Measurements from ENCODE around the gene ERCC3. TPM values are rescaled to one million over a fixed set of nuclear protein-coding genes. Genes with fewer than 3 reads are reported as not detected.

Gene ERCC3
- total RNA-seq, 1 experiment from 2014 or later, result 60.8 TPM

GRCh38 chr2:127208313-127208712 is 85.6 kb downstream of the ERCC3 start:
- H2BK5ac ChIP-seq (ENCODE audit: insufficient read length, low read length), result no peak overlapping the region
- Mint-ChIP-seq H3K27me3 (ENCODE audit: low read depth) (peaks cover 31% of the 10 kb centered on the region), H3K27ac (no peak overlapping the region), H3K4me1 (peaks cover 38 to 50% of the 10 kb centered on the region in 2 experiments), H3K4me3 (peak overlapping the region in 1 of 2 experiments; percentile 38; a peak in 1 of 5 replicates), H3K36me3 (ENCODE audit: insufficient read depth in 1 of 3, low read depth in 3 of 3) (peaks cover 0 to 4% (median 0%) of the 10 kb centered on the region in 3 experiments; a peak in 3 of 7 replicates), H3K9me3 (peaks cover 2 to 4% of the 10 kb centered on the region in 2 experiments; a peak in 3 of 5 replicates)
- peak; percentile 86 for DNase-seq
- no peak overlapping the region for H2AFZ ChIP-seq (ENCODE audit: low read length)
- no peaks in the 10 kb centered on the region for H3K27me3 ChIP-seq (ENCODE audit: insufficient read depth, low read length)
- no peak overlapping the region for H4K5ac ChIP-seq (ENCODE audit: insufficient read length, low read depth, low read length)
- no peaks in the 10 kb centered on the region for H3K79me2 ChIP-seq (ENCODE audit: insufficient read depth, low read length)
- H3K4me2 ChIP-seq (ENCODE audit: insufficient read depth, insufficient read length, low read length), result peak overlapping the region; percentile 28
- no peak overlapping the region for H3K9ac ChIP-seq (ENCODE audit: extremely low read depth, insufficient read length, low read length)
- H3K4ac ChIP-seq (ENCODE audit: low read depth, low read length), result no peak overlapping the region
- H3K4me1 ChIP-seq (ENCODE audit: insufficient read depth, low read length), result peaks cover 4% of the 10 kb centered on the region; the same call in 1 of the 2 replicates
- no peak overlapping the region for H2BK20ac ChIP-seq (ENCODE audit: low read depth, low read length, poor library complexity, severe bottlenecking)
- no peaks in the 10 kb centered on the region for H4K20me1 ChIP-seq (ENCODE audit: control insufficient read depth, insufficient read depth, insufficient read length)
- no peak overlapping the region for H4K8ac ChIP-seq (replicated peaks; ENCODE audit: insufficient read length, low read depth, low read length)
- TF ChIP-seq CTCF (conservative IDR thresholded peaks at IDR 0.05), result no peak
- H2AK5ac ChIP-seq (ENCODE audit: insufficient read length, low read length), result no peak overlapping the region
- H3K18ac ChIP-seq (ENCODE audit: insufficient read length, low read depth, low read length), result no peak overlapping the region
- H3K9me3 ChIP-seq (ENCODE audit: control insufficient read depth, low read depth, low read length), result no peaks in the 10 kb centered on the region
- H3T11ph ChIP-seq (ENCODE audit: low read length), result no peak overlapping the region
- H3K56ac ChIP-seq (ENCODE audit: insufficient read length, low read depth, low read length), result no peak overlapping the region
- no peak overlapping the region for H4K91ac ChIP-seq (ENCODE audit: insufficient read length, low read depth, low read length)
- no peak overlapping the region for H2BK120ac ChIP-seq (ENCODE audit: low read depth, low read length, poor library complexity, severe bottlenecking)
- H3K23ac ChIP-seq (ENCODE audit: insufficient read length, low read depth, low read length), result no peak overlapping the region
- H2BK15ac ChIP-seq (ENCODE audit: low read depth, low read length), result no peak overlapping the region
- WGBS (ENCODE audit: extremely low coverage, insufficient read length, low lambda C conversion rate), result no CpG with 5 or more reads among the region's 4 CpGs
- no peak overlapping the region for H2BK12ac ChIP-seq (ENCODE audit: insufficient read length, low read depth, low read length)
- H3K27ac ChIP-seq (ENCODE audit: insufficient read length, low read depth, low read length), result no peak overlapping the region
- no peak overlapping the region for H3K14ac ChIP-seq (ENCODE audit: insufficient read depth, low read length)
- no peaks in the 10 kb centered on the region for H3K79me1 ChIP-seq (ENCODE audit: insufficient read depth, low read depth, low read length, poor library complexity, severe bottlenecking)
- peaks cover 2% of the 10 kb centered on the region for H3K23me2 ChIP-seq (ENCODE audit: insufficient read length, low read depth, low read length, poor library complexity, severe bottlenecking)

Other genes with a start within 250 kb of the ERCC3 start
- gene BIN1, start 187.0 kb downstream of the ERCC3 start, total RNA-seq (2021), result 30.0 and 32.0 TPM in 2 replicates
- 2.3 TPM in 2 replicates for gene CYP27C1, start 73.8 kb downstream of the ERCC3 start, total RNA-seq (2021)
- gene MAP3K2, start 93.8 kb upstream of the ERCC3 start, total RNA-seq (2021), result 25.8 and 26.8 TPM in 2 replicates
- 0.37 and 0.61 TPM in 2 replicates for gene PROC, start 124.3 kb upstream of the ERCC3 start, total RNA-seq (2021)
- gene IWS1, start 232.3 kb upstream of the ERCC3 start, total RNA-seq (2021), result 61.0 and 66.2 TPM in 2 replicates
- gene MYO7B, start 241.5 kb upstream of the ERCC3 start, total RNA-seq (2021), result not detected in 2 replicates